ENCODE results near the gene BCL3. TPM values are rescaled to one million over a fixed set of nuclear protein-coding genes. Genes with fewer than 3 reads are reported as not detected.

Gene BCL3
- total and polyA plus RNA-seq, 10 of the 15 experiments (the other 5 are each of a cell fraction or from before 2014, with no cell fraction given): 0.55 to 22.7 (median 3.6) TPM

- TF ChIP-seq, protein P1, sequence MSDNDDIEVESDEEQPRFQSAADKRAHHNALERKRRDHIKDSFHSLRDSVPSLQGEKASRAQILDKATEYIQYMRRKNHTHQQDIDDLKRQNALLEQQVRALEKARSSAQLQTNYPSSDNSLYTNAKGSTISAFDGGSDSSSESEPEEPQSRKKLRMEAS (IDR thresholded peaks at IDR 0.05; ENCODE audit: low read depth, low read length): no peak
- TF ChIP-seq TAF1 (IDR thresholded peaks at IDR 0.05; ENCODE audit: borderline replicate concordance, low read depth, low read length): no peak
- TF ChIP-seq CHD1 (IDR thresholded peaks at IDR 0.05; ENCODE audit: low read depth, low read length): no peak
- peak; percentile 78 for TF ChIP-seq ATF7 (IDR thresholded peaks at IDR 0.05; ENCODE audit: low read depth)
- TF ChIP-seq MTA2 (IDR thresholded peaks at IDR 0.05; ENCODE audit: low read depth): peak; percentile 35
- TF ChIP-seq SP1 (IDR thresholded peaks at IDR 0.05; ENCODE audit: low read depth, low read length): no peak
- no peak for TF ChIP-seq SREBF1 (IDR thresholded peaks at IDR 0.05; ENCODE audit: low read length)
- no peak for TF ChIP-seq SREBF2 (IDR thresholded peaks at IDR 0.05; ENCODE audit: low read length)
- no peak for TF ChIP-seq SMAD5 (IDR thresholded peaks at IDR 0.05; ENCODE audit: low read depth)
- TF ChIP-seq, protein P2, sequence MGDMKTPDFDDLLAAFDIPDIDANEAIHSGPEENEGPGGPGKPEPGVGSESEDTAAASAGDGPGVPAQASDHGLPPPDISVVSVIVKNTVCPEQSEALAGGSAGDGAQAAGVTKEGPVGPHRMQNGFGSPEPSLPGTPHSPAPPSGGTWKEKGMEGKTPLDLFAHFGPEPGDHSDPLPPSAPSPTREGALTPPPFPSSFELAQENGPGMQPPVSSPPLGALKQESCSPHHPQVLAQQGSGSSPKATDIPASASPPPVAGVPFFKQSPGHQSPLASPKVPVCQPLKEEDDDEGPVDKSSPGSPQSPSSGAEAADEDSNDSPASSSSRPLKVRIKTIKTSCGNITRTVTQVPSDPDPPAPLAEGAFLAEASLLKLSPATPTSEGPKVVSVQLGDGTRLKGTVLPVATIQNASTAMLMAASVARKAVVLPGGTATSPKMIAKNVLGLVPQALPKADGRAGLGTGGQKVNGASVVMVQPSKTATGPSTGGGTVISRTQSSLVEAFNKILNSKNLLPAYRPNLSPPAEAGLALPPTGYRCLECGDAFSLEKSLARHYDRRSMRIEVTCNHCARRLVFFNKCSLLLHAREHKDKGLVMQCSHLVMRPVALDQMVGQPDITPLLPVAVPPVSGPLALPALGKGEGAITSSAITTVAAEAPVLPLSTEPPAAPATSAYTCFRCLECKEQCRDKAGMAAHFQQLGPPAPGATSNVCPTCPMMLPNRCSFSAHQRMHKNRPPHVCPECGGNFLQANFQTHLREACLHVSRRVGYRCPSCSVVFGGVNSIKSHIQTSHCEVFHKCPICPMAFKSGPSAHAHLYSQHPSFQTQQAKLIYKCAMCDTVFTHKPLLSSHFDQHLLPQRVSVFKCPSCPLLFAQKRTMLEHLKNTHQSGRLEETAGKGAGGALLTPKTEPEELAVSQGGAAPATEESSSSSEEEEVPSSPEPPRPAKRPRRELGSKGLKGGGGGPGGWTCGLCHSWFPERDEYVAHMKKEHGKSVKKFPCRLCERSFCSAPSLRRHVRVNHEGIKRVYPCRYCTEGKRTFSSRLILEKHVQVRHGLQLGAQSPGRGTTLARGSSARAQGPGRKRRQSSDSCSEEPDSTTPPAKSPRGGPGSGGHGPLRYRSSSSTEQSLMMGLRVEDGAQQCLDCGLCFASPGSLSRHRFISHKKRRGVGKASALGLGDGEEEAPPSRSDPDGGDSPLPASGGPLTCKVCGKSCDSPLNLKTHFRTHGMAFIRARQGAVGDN (IDR thresholded peaks at IDR 0.05): peak; percentile 67; the same call in 1 of the 2 replicates
- TF ChIP-seq MLLT1 (IDR thresholded peaks at IDR 0.05): no peak
- TF ChIP-seq CREM (IDR thresholded peaks at IDR 0.05; ENCODE audit: low read depth): no peak
- peak; percentile 95 for TF ChIP-seq NR2F1 (conservative IDR thresholded peaks at IDR 0.05)
- no peak for TF ChIP-seq SIX5 (IDR thresholded peaks at IDR 0.05; ENCODE audit: low read depth, low read length, severe bottlenecking)
- no peak for TF ChIP-seq YY1 (IDR thresholded peaks at IDR 0.05; ENCODE audit: low read depth, low read length)
- TF ChIP-seq RELB (IDR thresholded peaks at IDR 0.05; ENCODE audit: low read depth): 0 out of 2 replicates have a peak, but pooled peaks have one; percentile 56
- 0 out of 2 replicates have a peak, but pooled peaks have one; percentile 25 for TF ChIP-seq NBN (IDR thresholded peaks at IDR 0.05)
- peak; percentile 33; the same call in 1 of the 2 replicates for TF ChIP-seq NKRF (conservative IDR thresholded peaks at IDR 0.05)
- TF ChIP-seq STAT1 (conservative IDR thresholded peaks at IDR 0.05): no peak
- peak; percentile 40 for TF ChIP-seq RELA (IDR thresholded peaks at IDR 0.05; ENCODE audit: borderline replicate concordance, partially characterized antibody)
- TF ChIP-seq ZSCAN29 (IDR thresholded peaks at IDR 0.05): no peak
Measured at GRCh38 chr19:44738603-44739558, 9.6 kb upstream of the BCL3 start (continued).
